GM11168 (cell line): ENCODE results near the gene ZC2HC1C.

ENCODE experiments used
- in situ Hi-C: fragments of 300-500 bp; cut with MboI; formaldehyde crosslinking; loops from one replicate; pipeline ENCODE4 v1.12.0; 2022; ENCODE audit warnings: low sequenced_read_pairs; ENCODE audit not compliant: unreplicated experiment

ZC2HC1C gene

DNA sequence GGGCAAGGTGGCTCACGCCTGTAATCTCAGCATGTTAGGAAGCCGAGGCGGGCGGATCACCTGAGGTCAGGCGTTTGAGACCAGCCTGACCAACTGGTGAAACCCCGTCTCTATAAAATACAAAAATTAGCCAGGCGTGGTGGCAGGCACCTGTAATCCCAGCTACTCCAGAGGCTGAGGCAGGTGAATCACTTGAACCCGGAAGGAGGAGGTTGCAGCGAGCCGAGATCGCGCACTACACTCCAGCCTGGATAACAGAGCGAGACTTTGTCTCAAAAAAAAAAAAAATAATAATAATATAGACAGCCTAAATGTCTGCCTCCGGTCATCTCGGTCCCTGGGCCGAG is 58.0 kb downstream of the ZC2HC1C start:
- in situ Hi-C loops, result loop anchor here (25.0 kb wide), 1 partner anchor 335 kb away; no protein-coding TSS in a partner anchor

GRCh38 chr14:75127903-75128595 is 58.6 kb downstream of the ZC2HC1C start:
- in situ Hi-C loops, result loop anchor here (25.0 kb wide), 1 partner anchor 334 kb away; no protein-coding TSS in a partner anchor

- in situ Hi-C loops, result loop anchor here (25.0 kb wide), 1 partner anchor 334 kb away; no protein-coding TSS in a partner anchor
Measured at GRCh38 chr14:75128596-75128990, 59.2 kb downstream of the ZC2HC1C start.
